Left renal pelvis (tissue), 4 donors: ENCODE data around the gene USP17L20. TPM values are rescaled to one million over a fixed set of nuclear protein-coding genes. Genes with fewer than 3 reads are reported as not detected.
"Not testable (repeated sequence)": the region's sequence is repeated elsewhere in the genome, so short reads cannot be mapped to it uniquely, and the experiment has no call there.

Experiments used
- DNase-seq, 4 donors: peaks; one replicate each; pipeline ENCODE4 v3.0.0-alpha.2; 2013; ENCODE audit warnings: low read depth in 4 of 4, low spot score in 3 of 4
- polyA plus RNA-seq, 4 donors: library from polyadenylated mRNA; unstranded; fragments of 120-200 nt; gene quantifications; one replicate each; pipeline ENCODE4 v1.2.1, GENCODE V29; 2013; ENCODE audit not compliant: insufficient read length in 4 of 4

USP17L20 gene, protein sequence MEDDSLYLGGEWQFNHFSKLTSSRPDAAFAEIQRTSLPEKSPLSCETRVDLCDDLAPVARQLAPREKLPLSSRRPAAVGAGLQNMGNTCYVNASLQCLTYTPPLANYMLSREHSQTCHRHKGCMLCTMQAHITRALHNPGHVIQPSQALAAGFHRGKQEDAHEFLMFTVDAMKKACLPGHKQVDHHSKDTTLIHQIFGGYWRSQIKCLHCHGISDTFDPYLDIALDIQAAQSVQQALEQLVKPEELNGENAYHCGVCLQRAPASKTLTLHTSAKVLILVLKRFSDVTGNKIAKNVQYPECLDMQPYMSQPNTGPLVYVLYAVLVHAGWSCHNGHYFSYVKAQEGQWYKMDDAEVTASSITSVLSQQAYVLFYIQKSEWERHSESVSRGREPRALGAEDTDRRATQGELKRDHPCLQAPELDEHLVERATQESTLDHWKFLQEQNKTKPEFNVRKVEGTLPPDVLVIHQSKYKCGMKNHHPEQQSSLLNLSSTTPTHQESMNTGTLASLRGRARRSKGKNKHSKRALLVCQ
- polyA plus RNA-seq: not detected

- DNase-seq: not testable (repeated sequence)
Observed at GRCh38 chr4:9257824-9258223, at the start of gene USP17L20. USP17L20 (plus strand) TSS chr4:9258124; CDS start chr4:9258124, 0 bp downstream.

GRCh38 chr4:9210357-9210756 lies 47.6 kb upstream of the USP17L20 start, which contains the start of gene USP17L10:
USP17L10 (plus strand) TSS chr4:9210657; CDS start chr4:9210657, 0 bp downstream.
- not testable (repeated sequence) for DNase-seq

GRCh38 chr4:9214701-9215100 lies 43.2 kb upstream of the USP17L20 start:
- DNase-seq: not testable (repeated sequence)

GRCh38 chr4:9215105-9215504 lies 42.8 kb upstream of the USP17L20 start, which contains the start of gene USP17L11:
USP17L11 (plus strand) TSS chr4:9215405; CDS start chr4:9215405, 0 bp downstream.
- DNase-seq: not testable (repeated sequence)

GRCh38 chr4:9219852-9220251 lies 38.1 kb upstream of the USP17L20 start, which contains the start of gene USP17L12:
USP17L12 (plus strand) TSS chr4:9220152; CDS start chr4:9220152, 0 bp downstream.
- not testable (repeated sequence) for DNase-seq

- DNase-seq: not testable (repeated sequence)
Observed at GRCh38 chr4:9224596-9224995, 33.3 kb upstream of the USP17L20 start, which contains the start of gene USP17L13. USP17L13 (plus strand) TSS chr4:9224896; CDS start chr4:9224896, 0 bp downstream.

- DNase-seq: not testable (repeated sequence)
Observed at GRCh38 chr4:9230249-9230648, 27.7 kb upstream of the USP17L20 start.

DNA sequence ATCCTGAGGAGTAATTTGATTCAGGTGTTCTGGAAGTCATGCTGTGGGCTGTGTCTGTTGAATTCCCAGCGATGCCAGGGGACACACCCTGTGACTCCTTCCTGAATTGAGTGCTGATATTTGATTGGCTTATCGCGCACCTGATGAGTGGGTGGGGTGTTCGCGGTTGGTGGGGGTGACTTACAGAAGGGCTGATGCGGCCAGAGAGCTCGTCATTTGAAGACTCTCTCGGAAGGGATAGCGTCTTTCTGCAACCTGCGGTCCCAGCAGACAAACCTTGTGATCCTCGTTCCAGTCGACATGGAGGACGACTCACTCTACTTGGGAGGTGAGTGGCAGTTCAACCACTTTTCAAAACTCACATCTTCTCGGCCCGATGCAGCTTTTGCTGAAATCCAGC lies 23.8 kb upstream of the USP17L20 start, which contains the start of gene USP17L15:
USP17L15 (plus strand) TSS at position 301 of the 400 bp plus-strand sequence; CDS start at position 301, 0 bp downstream.
- DNase-seq: not testable (repeated sequence)

DNA sequence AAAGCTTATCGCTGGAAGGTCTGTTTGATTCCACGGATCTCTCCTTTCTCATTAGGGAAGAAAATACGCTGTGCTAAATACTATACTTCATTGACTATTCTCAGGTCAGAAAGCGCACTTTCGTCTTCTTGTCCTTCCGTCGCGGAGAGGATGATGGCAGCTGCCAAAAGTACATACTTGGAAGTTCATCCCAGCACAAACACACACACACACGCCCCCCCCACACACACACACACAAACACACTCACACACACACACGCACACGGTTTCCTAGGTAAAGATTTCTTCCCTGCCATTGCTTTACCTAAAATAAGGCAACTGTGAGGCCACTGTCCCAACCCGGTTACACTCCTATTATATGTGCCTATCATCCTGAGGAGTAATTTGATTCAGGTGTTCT lies 19.5 kb upstream of the USP17L20 start:
- not testable (repeated sequence) for DNase-seq

- not testable (repeated sequence) for DNase-seq
Observed at GRCh38 chr4:9243579-9243978, 14.3 kb upstream of the USP17L20 start, which contains the start of gene USP17L17. USP17L17 (plus strand) TSS chr4:9243879; CDS start chr4:9243879, 0 bp downstream.

GRCh38 chr4:9247953-9248680 lies 9.8 kb upstream of the USP17L20 start, which contains the start of gene USP17L18:
USP17L18 (plus strand) TSS chr4:9248630; CDS start chr4:9248630, 0 bp downstream.
- DNase-seq: not testable (repeated sequence)

GRCh38 chr4:9253078-9253477 lies 4.8 kb upstream of the USP17L20 start, which contains the start of gene USP17L19:
USP17L19 (plus strand) TSS chr4:9253378; CDS start chr4:9253378, 0 bp downstream.
- not testable (repeated sequence) for DNase-seq

DNA sequence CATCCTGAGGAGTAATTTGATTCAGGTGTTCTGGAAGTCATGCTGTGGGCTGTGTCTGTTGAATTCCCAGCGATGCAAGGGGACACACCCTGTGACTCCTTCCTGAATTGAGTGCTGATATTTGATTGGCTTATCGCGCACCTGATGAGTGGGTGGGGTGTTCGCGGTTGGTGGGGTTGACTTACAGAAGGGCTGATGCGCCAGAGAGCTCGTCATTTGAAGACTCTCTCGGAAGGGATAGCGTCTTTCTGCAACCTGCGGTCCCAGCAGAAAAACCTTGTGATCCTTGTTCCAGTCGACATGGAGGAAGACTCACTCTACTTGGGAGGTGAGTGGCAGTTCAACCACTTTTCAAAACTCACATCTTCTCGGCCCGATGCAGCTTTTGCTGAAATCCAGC lies 4.6 kb downstream of the USP17L20 start, which contains the start of gene USP17L21:
USP17L21 (plus strand) TSS at position 301 of the 400 bp plus-strand sequence; CDS start at position 301, 0 bp downstream.
- DNase-seq: not testable (repeated sequence)

GRCh38 chr4:9267319-9267718 lies 9.4 kb downstream of the USP17L20 start, which contains the start of gene USP17L22:
USP17L22 (plus strand) TSS chr4:9267619; CDS start chr4:9267619, 0 bp downstream.
- DNase-seq: not testable (repeated sequence)

GRCh38 chr4:9271719-9272118 lies 13.8 kb downstream of the USP17L20 start:
- not testable (repeated sequence) for DNase-seq

Other genes with a start within 250 kb of the USP17L20 start
- gene FAM90A26, start 87.7 kb upstream of the USP17L20 start, polyA plus RNA-seq: under 1 TPM in 1 of 4 donors, not detected in 3; 0.06 TPM
- gene USP17L10, start 47.5 kb upstream of the USP17L20 start, polyA plus RNA-seq: not detected
- not detected for gene USP17L11, start 42.7 kb upstream of the USP17L20 start, polyA plus RNA-seq
- gene USP17L12, start 38.0 kb upstream of the USP17L20 start, polyA plus RNA-seq: not detected
- not detected for gene USP17L13, start 33.2 kb upstream of the USP17L20 start, polyA plus RNA-seq
- not detected for gene USP17L15, start 23.7 kb upstream of the USP17L20 start, polyA plus RNA-seq
- gene USP17L17, start 14.2 kb upstream of the USP17L20 start, polyA plus RNA-seq: not detected
- gene USP17L18, start 9.5 kb upstream of the USP17L20 start, polyA plus RNA-seq: not detected
- gene USP17L19, start 4.7 kb upstream of the USP17L20 start, polyA plus RNA-seq: not detected
- not detected for gene USP17L21, start 4.7 kb downstream of the USP17L20 start, polyA plus RNA-seq
- not detected for gene USP17L22, start 9.5 kb downstream of the USP17L20 start, polyA plus RNA-seq
- not detected for gene USP17L24, start 67.0 kb downstream of the USP17L20 start, polyA plus RNA-seq
- not detected for gene USP17L25, start 71.8 kb downstream of the USP17L20 start, polyA plus RNA-seq
- gene USP17L26, start 76.5 kb downstream of the USP17L20 start, polyA plus RNA-seq: not detected
- gene USP17L5, start 81.3 kb downstream of the USP17L20 start, polyA plus RNA-seq: not detected
- not detected for gene USP17L27, start 86.0 kb downstream of the USP17L20 start, polyA plus RNA-seq
- gene USP17L28, start 90.8 kb downstream of the USP17L20 start, polyA plus RNA-seq: not detected
- not detected for gene USP17L29, start 95.5 kb downstream of the USP17L20 start, polyA plus RNA-seq
- not detected for gene USP17L30, start 105.0 kb downstream of the USP17L20 start, polyA plus RNA-seq
- gene DEFB131A, start 186.3 kb downstream of the USP17L20 start, polyA plus RNA-seq: not detected